Ovary (tissue), 3 donors: Measurements from ENCODE around the gene PDE4DIP.
"Not testable (repeated sequence)": the region's sequence is repeated elsewhere in the genome, so short reads cannot be mapped to it uniquely, and the experiment has no call there.

Experiments used
- EP300 ChIP-seq: sonication (generic); formaldehyde crosslinking; IDR thresholded peaks from one replicate; pipeline ENCODE4 v1.6.1; 2017; ENCODE audit warnings: antibody characterized with exemption
- POLR2A ChIP-seq: fragments of 450-650 bp; IDR thresholded peaks from one replicate; pipeline ENCODE4 v1.6.1; 2017; ENCODE audit warnings: antibody characterized with exemption, mild to moderate bottlenecking, moderate library complexity
- TF ChIP-seq, protein P1 (sequence below), 3 donors: fragments of 450-650 bp in 2 of 3; fragments of 200-600 bp in 1 of 3; IDR thresholded peaks; one replicate each; pipeline versions ENCODE4 v1.5.1 to v1.8.0; 2016 to 2022; ENCODE audit warnings: antibody characterized with exemption in 3 of 3, mild to moderate bottlenecking in 1 of 3
- donor health status: DM: no; HTN: no; CAD: no.

- TF ChIP-seq, protein P1, sequence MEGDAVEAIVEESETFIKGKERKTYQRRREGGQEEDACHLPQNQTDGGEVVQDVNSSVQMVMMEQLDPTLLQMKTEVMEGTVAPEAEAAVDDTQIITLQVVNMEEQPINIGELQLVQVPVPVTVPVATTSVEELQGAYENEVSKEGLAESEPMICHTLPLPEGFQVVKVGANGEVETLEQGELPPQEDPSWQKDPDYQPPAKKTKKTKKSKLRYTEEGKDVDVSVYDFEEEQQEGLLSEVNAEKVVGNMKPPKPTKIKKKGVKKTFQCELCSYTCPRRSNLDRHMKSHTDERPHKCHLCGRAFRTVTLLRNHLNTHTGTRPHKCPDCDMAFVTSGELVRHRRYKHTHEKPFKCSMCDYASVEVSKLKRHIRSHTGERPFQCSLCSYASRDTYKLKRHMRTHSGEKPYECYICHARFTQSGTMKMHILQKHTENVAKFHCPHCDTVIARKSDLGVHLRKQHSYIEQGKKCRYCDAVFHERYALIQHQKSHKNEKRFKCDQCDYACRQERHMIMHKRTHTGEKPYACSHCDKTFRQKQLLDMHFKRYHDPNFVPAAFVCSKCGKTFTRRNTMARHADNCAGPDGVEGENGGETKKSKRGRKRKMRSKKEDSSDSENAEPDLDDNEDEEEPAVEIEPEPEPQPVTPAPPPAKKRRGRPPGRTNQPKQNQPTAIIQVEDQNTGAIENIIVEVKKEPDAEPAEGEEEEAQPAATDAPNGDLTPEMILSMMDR (IDR thresholded peaks at IDR 0.05): not testable (repeated sequence)
- TF ChIP-seq EP300, POLR2A: not testable (repeated sequence)
These were observed 9.1 kb downstream of the PDE4DIP start for GRCh38 chr1:148853363-148853762.
